HepG2 (cell line): ENCODE results near the gene AP1M2. TPM values are rescaled to one million over a fixed set of nuclear protein-coding genes. Genes with fewer than 3 reads are reported as not detected.

Source experiments
- HNRNPH1 ChIP-seq: fragments of 200-400 bp; formaldehyde crosslinking; optimal IDR thresholded peaks from 2 replicates; pipeline ENCODE3; 2017; ENCODE audit warnings: mild to moderate bottlenecking, low read depth, low read length
- HNRNPK ChIP-seq: fragments of 200-400 bp; formaldehyde crosslinking; IDR thresholded peaks from 2 replicates; pipeline ENCODE4 v1.6.1; 2018; ENCODE audit warnings: low read length, low read depth, moderate library complexity, mild to moderate bottlenecking; ENCODE audit not compliant: poor library complexity, severe bottlenecking
- KDM3A ChIP-seq: IDR thresholded peaks from 2 replicates; pipeline ENCODE4 v1.6.1; 2018; ENCODE audit warnings: low read depth, missing compliant biosample characterization
- MED8 ChIP-seq: sonication (generic); formaldehyde crosslinking; IDR thresholded peaks from 2 replicates; pipeline ENCODE4 v1.8.1; 2023; ENCODE audit warnings: mild to moderate bottlenecking, missing genetic modification reagents; ENCODE audit not compliant: insufficient replicate concordance
- MTA1 ChIP-seq: sonication (generic); formaldehyde crosslinking; IDR thresholded peaks from 2 replicates; pipeline ENCODE4 v1.4.0; 2020; ENCODE audit warnings: missing genetic modification reagents, mild to moderate bottlenecking, borderline replicate concordance
- MTA3 ChIP-seq: sonication (generic); formaldehyde crosslinking; IDR thresholded peaks from 2 replicates; pipeline ENCODE4 v1.4.0; 2020; ENCODE audit warnings: missing genetic modification reagents
- NCOR1 ChIP-seq: fragments of 200-600 bp; sonication (generic); IDR thresholded peaks from 2 replicates; pipeline ENCODE4 v1.7.0; 2017; ENCODE audit warnings: antibody characterized with exemption, low read length, borderline replicate concordance
- PHF5A ChIP-seq: IDR thresholded peaks from one replicate; pipeline ENCODE4 v1.6.1; 2018; ENCODE audit warnings: low read depth, missing genetic modification reagents; ENCODE audit not compliant: unreplicated experiment
- TOPORS ChIP-seq: sonication (generic); formaldehyde crosslinking; IDR thresholded peaks from 2 replicates; pipeline ENCODE4 v1.8.0; 2023; ENCODE audit warnings: mild to moderate bottlenecking, missing genetic modification reagents
- XBP1 ChIP-seq: sonication (generic); formaldehyde crosslinking; IDR thresholded peaks from 2 replicates; pipeline ENCODE4 v1.5.0; 2020; ENCODE audit warnings: missing genetic modification reagents
- ZNF44 ChIP-seq: sonication (generic); formaldehyde crosslinking; IDR thresholded peaks from 2 replicates; pipeline ENCODE4 v1.5.1; 2020; ENCODE audit warnings: mild to moderate bottlenecking, missing genetic modification reagents
- ZNF569 ChIP-seq: sonication (generic); formaldehyde crosslinking; IDR thresholded peaks from 2 replicates; pipeline ENCODE4 v1.5.0; 2020; ENCODE audit warnings: mild to moderate bottlenecking, missing genetic modification reagents, moderate library complexity, borderline replicate concordance
- ZNF629 ChIP-seq: sonication (generic); formaldehyde crosslinking; conservative IDR thresholded peaks from 2 replicates; pipeline ENCODE4 v1.5.0; 2020; ENCODE audit warnings: missing genetic modification reagents
- ZNF816 ChIP-seq: sonication (generic); formaldehyde crosslinking; IDR thresholded peaks from 2 replicates; pipeline ENCODE4 v1.8.0; 2022; ENCODE audit warnings: missing genetic modification reagents, mild to moderate bottlenecking, borderline replicate concordance
- polyA plus RNA-seq, 8 experiments: library from polyadenylated mRNA; depleted of rRNA in 3 of 8; stranded (reverse) in 7 of 8; unstranded in 1 of 8; fragments of >200 nt; fragmentation: Illumina TruSeq in 4 of 8; extraction: Trizol in 4 of 8; gene quantifications; 2 replicates each; pipeline versions ENCODE4 v1.2.1 to v1.2.3, GENCODE V29; 2011 to 2016; ENCODE audit warnings: low read depth in 4 of 8, missing spikeins in 1 of 8, mixed read lengths in 1 of 8; ENCODE audit not compliant: insufficient read depth in 1 of 8
- total RNA-seq, 5 experiments: library from RNA; depleted of rRNA; stranded (reverse); fragments of >200 nt; fragmentation: Illumina TruSeq; extraction: Trizol; gene quantifications; 2 replicates each; pipeline ENCODE4 v1.2.3, GENCODE V29; 2016; ENCODE audit warnings: low read depth in 1 of 5
- TF ChIP-seq, protein P1 (sequence below): sonication (generic); formaldehyde crosslinking; conservative IDR thresholded peaks from 2 replicates; pipeline ENCODE4 v1.4.0; 2020; ENCODE audit warnings: missing genetic modification reagents

Gene AP1M2
- total and polyA plus RNA-seq, 2 of the 13 experiments (the other 11 are each of a cell fraction or from before 2014, with no cell fraction given): 6.3 to 76.8 TPM

- no peak for TF ChIP-seq NCOR1
- no peak for TF ChIP-seq HNRNPH1
- TF ChIP-seq ZNF44 (CRISPR knock-in tag): no peak
- no peak for TF ChIP-seq MTA1 (CRISPR knock-in tag)
- TF ChIP-seq TOPORS: no peak
- TF ChIP-seq HNRNPK: no peak
- no peak for TF ChIP-seq MTA3 (CRISPR knock-in tag)
- TF ChIP-seq XBP1 (CRISPR knock-in tag): no peak
- TF ChIP-seq PHF5A (CRISPR knock-in tag): no peak
- no peak for TF ChIP-seq MED8 (CRISPR knock-in tag)
- TF ChIP-seq ZNF816 (CRISPR knock-in tag): no peak
- TF ChIP-seq KDM3A (CRISPR knock-in tag): no peak
- TF ChIP-seq ZNF569: no peak
- TF ChIP-seq, protein P1, sequence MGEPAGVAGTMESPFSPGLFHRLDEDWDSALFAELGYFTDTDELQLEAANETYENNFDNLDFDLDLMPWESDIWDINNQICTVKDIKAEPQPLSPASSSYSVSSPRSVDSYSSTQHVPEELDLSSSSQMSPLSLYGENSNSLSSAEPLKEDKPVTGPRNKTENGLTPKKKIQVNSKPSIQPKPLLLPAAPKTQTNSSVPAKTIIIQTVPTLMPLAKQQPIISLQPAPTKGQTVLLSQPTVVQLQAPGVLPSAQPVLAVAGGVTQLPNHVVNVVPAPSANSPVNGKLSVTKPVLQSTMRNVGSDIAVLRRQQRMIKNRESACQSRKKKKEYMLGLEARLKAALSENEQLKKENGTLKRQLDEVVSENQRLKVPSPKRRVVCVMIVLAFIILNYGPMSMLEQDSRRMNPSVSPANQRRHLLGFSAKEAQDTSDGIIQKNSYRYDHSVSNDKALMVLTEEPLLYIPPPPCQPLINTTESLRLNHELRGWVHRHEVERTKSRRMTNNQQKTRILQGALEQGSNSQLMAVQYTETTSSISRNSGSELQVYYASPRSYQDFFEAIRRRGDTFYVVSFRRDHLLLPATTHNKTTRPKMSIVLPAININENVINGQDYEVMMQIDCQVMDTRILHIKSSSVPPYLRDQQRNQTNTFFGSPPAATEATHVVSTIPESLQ (CRISPR knock-in tag): no peak
- TF ChIP-seq ZNF629: peak; percentile 83
Measured at GRCh38 chr19:10553087-10553667, 33.9 kb downstream of the AP1M2 start (continued).
